Activated CD4-positive, alpha-beta T cell treated with anti-CD3 and anti-CD28 coated beads for 4 hours (primary cell): Measurements from ENCODE around the gene GRM5.
"Not testable (repeated sequence)": the region's sequence is repeated elsewhere in the genome, so short reads cannot be mapped to it uniquely, and the experiment has no call there.

Experiments
- DNase-seq, 2 donors: peaks; one replicate each; pipeline ENCODE4 v3.0.0-alpha.2; 2020

Gene GRM5

GRCh38 chr11:88484873-88485621 is 580.7 kb downstream of the GRM5 start:
- peak in 1 of 2 donors; percentile 32 for DNase-seq

- DNase-seq: no peak
Observed at GRCh38 chr11:88482871-88483301, 582.9 kb downstream of the GRM5 start.

GRCh38 chr11:88480223-88480622 is 585.6 kb downstream of the GRM5 start:
- no peak for DNase-seq

- DNase-seq: no peak
Observed at GRCh38 chr11:88478136-88478815, 587.5 kb downstream of the GRM5 start.

GRCh38 chr11:88475991-88476418 is 589.8 kb downstream of the GRM5 start:
- no peak for DNase-seq

GRCh38 chr11:88474655-88475054 is 591.1 kb downstream of the GRM5 start:
- no peak for DNase-seq

GRCh38 chr11:88469561-88470225 is 596.1 kb downstream of the GRM5 start:
- DNase-seq: no peak

GRCh38 chr11:88464528-88464927 is 601.3 kb downstream of the GRM5 start:
- DNase-seq: no peak

GRCh38 chr11:88463301-88463700 is 602.5 kb downstream of the GRM5 start:
- DNase-seq: not testable (repeated sequence)

- not testable (repeated sequence) for DNase-seq
Observed at GRCh38 chr11:88458047-88458446, 607.7 kb downstream of the GRM5 start.

GRCh38 chr11:88455974-88456373 is 609.8 kb downstream of the GRM5 start:
- no peak for DNase-seq

GRCh38 chr11:88454881-88455280 is 610.9 kb downstream of the GRM5 start:
- DNase-seq: no peak
